ENCODE data around the gene UQCRC1. TPM values are rescaled to one million over a fixed set of nuclear protein-coding genes. Genes with fewer than 3 reads are reported as not detected.

Gene UQCRC1
- total and polyA plus RNA-seq, 4 experiments from 2014 or later, result 73.7 to 313 (median 122) TPM

- peaks cover 5 to 12% of the 10 kb centered on the region in 2 donors for H3K9me3 ChIP-seq (ENCODE audit: control insufficient read depth in 1 of 2, low read length in 2 of 2)
- peaks cover under 1% of the 10 kb centered on the region for H3K4me1 ChIP-seq (ENCODE audit: insufficient read depth, low read length)
- ChIA-PET POLR2A (ENCODE audit: partially characterized antibody) (no interaction called here), CTCF (ENCODE audit: partially characterized antibody) (interaction anchor here (0.7 kb wide), 1 partner anchor 58 kb away, joined by 3 read pairs; the partner anchor contains the start of gene PFKFB4)
- intact Hi-C loops (cut with micrococcal nuclease), result no loop called here
- DNase-seq, result no peak
- no peaks in the 10 kb centered on the region for H3K36me3 ChIP-seq (ENCODE audit: insufficient read depth, low read length)
- peak overlapping the region in 1 of 7 donors; percentile 11 for H3K27ac Mint-ChIP-seq
- no peak overlapping the region for H3K4me3 ChIP-seq (ENCODE audit: low read length in 2 of 2)
- H3K27me3 Mint-ChIP-seq, result no peaks in the 10 kb centered on the region
- peaks cover 4 to 8% (median 6%) of the 10 kb centered on the region in 4 donors for H3K4me1 Mint-ChIP-seq
- peaks cover 0 to 3% of the 10 kb centered on the region in 2 donors for H3K36me3 Mint-ChIP-seq
- no peak overlapping the region for H3K4me3 Mint-ChIP-seq
- peaks cover 0 to 17% (median 12%) of the 10 kb centered on the region in 8 donors for H3K9me3 Mint-ChIP-seq
- H3K27ac ChIP-seq (ENCODE audit: low read depth, low read length), result no peak overlapping the region
- H3K27me3 ChIP-seq (ENCODE audit: insufficient read depth, low read length), result no peaks in the 10 kb centered on the region
Measured at GRCh38 chr3:48614044-48614443, 4.6 kb upstream of the UQCRC1 start.

GRCh38 chr3:48612309-48612708, 2.9 kb upstream of the UQCRC1 start:
- peaks cover 7 to 11% of the 10 kb centered on the region in 2 donors for H3K36me3 Mint-ChIP-seq
- DNase-seq, result no peak
- CTCF ChIA-PET (ENCODE audit: partially characterized antibody), result interaction anchor here (0.6 to 2.2 kb wide), 4 partner anchors 22 to 734 kb away, joined by 3 to 19 read pairs (median 4); partner anchors contain the start of gene SLC26A6
- no peak overlapping the region for H3K27ac Mint-ChIP-seq
- intact Hi-C loops (cut with micrococcal nuclease), result no loop called here
- Histone ChIP-seq H3K27ac (ENCODE audit: low read depth, low read length) (no peak overlapping the region), H3K4me3 (ENCODE audit: low read length in 2 of 2) (no peak overlapping the region), H3K9me3 (ENCODE audit: control insufficient read depth in 1 of 2, low read length in 2 of 2) (peaks cover 2 to 5% of the 10 kb centered on the region in 2 donors), H3K4me1 (ENCODE audit: insufficient read depth, low read length) (peaks cover 10% of the 10 kb centered on the region), H3K36me3 (ENCODE audit: insufficient read depth, low read length) (no peaks in the 10 kb centered on the region), H3K27me3 (ENCODE audit: insufficient read depth, low read length) (no peaks in the 10 kb centered on the region)
- no peaks in the 10 kb centered on the region for H3K27me3 Mint-ChIP-seq
- peaks cover 0 to 9% (median 5%) of the 10 kb centered on the region in 8 donors for H3K9me3 Mint-ChIP-seq
- peak overlapping the region in 1 of 8 donors; percentile 57 for H3K4me3 Mint-ChIP-seq
- POLR2A ChIA-PET (ENCODE audit: partially characterized antibody), result interaction anchor here (1.3 kb wide), 1 partner anchor 12 kb away, joined by 3 read pairs; no protein-coding TSS in a partner anchor
- peaks cover 12 to 24% (median 16%) of the 10 kb centered on the region in 4 donors for H3K4me1 Mint-ChIP-seq

- Histone ChIP-seq H3K36me3 (ENCODE audit: insufficient read depth, low read length) (peaks cover 31% of the 10 kb centered on the region), H3K27me3 (ENCODE audit: insufficient read depth, low read length) (no peaks in the 10 kb centered on the region), H3K4me1 (ENCODE audit: insufficient read depth, low read length) (peaks cover 10% of the 10 kb centered on the region), H3K4me3 (ENCODE audit: low read length in 2 of 2) (no peak overlapping the region), H3K27ac (ENCODE audit: low read depth, low read length) (no peak overlapping the region), H3K9me3 (ENCODE audit: control insufficient read depth in 1 of 2, low read length in 2 of 2) (no peaks in the 10 kb centered on the region)
- Mint-ChIP-seq H3K4me3 (peak overlapping the region in 1 of 8 donors; percentile 39), H3K9me3 (no peaks in the 10 kb centered on the region), H3K36me3 (peaks cover 20 to 46% of the 10 kb centered on the region in 2 donors), H3K27ac (peak overlapping the region in 1 of 7 donors; percentile 18), H3K27me3 (no peaks in the 10 kb centered on the region), H3K4me1 (peaks cover 13 to 24% (median 19%) of the 10 kb centered on the region in 4 donors)
- no peak for DNase-seq
- intact Hi-C loops (cut with micrococcal nuclease), result no loop called here
- ChIA-PET CTCF (ENCODE audit: partially characterized antibody) (no interaction called here), POLR2A (ENCODE audit: partially characterized antibody) (interaction anchor here (1.0 kb wide), 1 partner anchor 54 kb away, joined by 3 read pairs; no protein-coding TSS in a partner anchor)
Measured at GRCh38 chr3:48607519-48607918, 1.9 kb downstream of the UQCRC1 start.

GRCh38 chr3:48601622-48601994, 7.8 kb downstream of the UQCRC1 start:
- POLR2A ChIA-PET (ENCODE audit: partially characterized antibody), result no interaction called here
- Histone ChIP-seq H3K27ac (ENCODE audit: low read depth, low read length) (no peak overlapping the region), H3K4me3 (ENCODE audit: low read length in 2 of 2) (no peak overlapping the region), H3K9me3 (ENCODE audit: control insufficient read depth in 1 of 2, low read length in 2 of 2) (no peaks in the 10 kb centered on the region), H3K36me3 (ENCODE audit: insufficient read depth, low read length) (peaks cover 63% of the 10 kb centered on the region), H3K27me3 (ENCODE audit: insufficient read depth, low read length) (no peaks in the 10 kb centered on the region), H3K4me1 (ENCODE audit: insufficient read depth, low read length) (no peaks in the 10 kb centered on the region)
- Mint-ChIP-seq H3K4me1 (peaks cover 0 to 6% (median 3%) of the 10 kb centered on the region in 4 donors), H3K4me3 (no peak overlapping the region), H3K27me3 (no peaks in the 10 kb centered on the region), H3K27ac (no peak overlapping the region), H3K36me3 (peaks cover 28 to 73% of the 10 kb centered on the region in 2 donors), H3K9me3 (no peaks in the 10 kb centered on the region)
- CTCF ChIA-PET (ENCODE audit: partially characterized antibody), result no interaction called here
- DNase-seq, result peak in 1 of 5 donors; percentile 16
- intact Hi-C loops (cut with micrococcal nuclease), result no loop called here

- Histone ChIP-seq H3K4me1 (ENCODE audit: insufficient read depth, low read length) (no peaks in the 10 kb centered on the region), H3K27ac (ENCODE audit: low read depth, low read length) (no peak overlapping the region), H3K36me3 (ENCODE audit: insufficient read depth, low read length) (peaks cover 63% of the 10 kb centered on the region), H3K4me3 (ENCODE audit: low read length in 2 of 2) (no peak overlapping the region), H3K27me3 (ENCODE audit: insufficient read depth, low read length) (no peaks in the 10 kb centered on the region), H3K9me3 (ENCODE audit: control insufficient read depth in 1 of 2, low read length in 2 of 2) (no peaks in the 10 kb centered on the region)
- Mint-ChIP-seq H3K27me3 (no peaks in the 10 kb centered on the region), H3K27ac (no peak overlapping the region), H3K4me1 (peaks cover 0 to 6% (median 3%) of the 10 kb centered on the region in 4 donors), H3K36me3 (peaks cover 28 to 70% of the 10 kb centered on the region in 2 donors), H3K9me3 (no peaks in the 10 kb centered on the region), H3K4me3 (peak overlapping the region in 1 of 8 donors; percentile 20)
- ChIA-PET CTCF (ENCODE audit: partially characterized antibody) (no interaction called here), POLR2A (ENCODE audit: partially characterized antibody) (no interaction called here)
- intact Hi-C loops (cut with micrococcal nuclease), result no loop called here
- DNase-seq, result peak in 1 of 5 donors; percentile 15
Measured at GRCh38 chr3:48600711-48601621, 8.5 kb downstream of the UQCRC1 start.

GRCh38 chr3:48599509-48600285, 9.7 kb downstream of the UQCRC1 start:
- no peaks in the 10 kb centered on the region for H3K9me3 ChIP-seq (ENCODE audit: control insufficient read depth in 1 of 2, low read length in 2 of 2)
- no peaks in the 10 kb centered on the region for H3K4me1 ChIP-seq (ENCODE audit: insufficient read depth, low read length)
- no peak for DNase-seq
- peak overlapping the region in 1 of 7 donors; percentile 56 for H3K27ac Mint-ChIP-seq
- no peaks in the 10 kb centered on the region for H3K27me3 Mint-ChIP-seq
- H3K27me3 ChIP-seq (ENCODE audit: insufficient read depth, low read length), result no peaks in the 10 kb centered on the region
- POLR2A ChIA-PET (ENCODE audit: partially characterized antibody), result no interaction called here
- CTCF ChIA-PET (ENCODE audit: partially characterized antibody), result no interaction called here
- H3K9me3 Mint-ChIP-seq, result no peaks in the 10 kb centered on the region
- H3K36me3 ChIP-seq (ENCODE audit: insufficient read depth, low read length), result peaks cover 55% of the 10 kb centered on the region
- no peak overlapping the region for H3K4me3 ChIP-seq (ENCODE audit: low read length in 2 of 2)
- no peak overlapping the region for H3K27ac ChIP-seq (ENCODE audit: low read depth, low read length)
- H3K36me3 Mint-ChIP-seq, result peaks cover 27 to 58% of the 10 kb centered on the region in 2 donors
- no peak overlapping the region for H3K4me3 Mint-ChIP-seq
- H3K4me1 Mint-ChIP-seq, result peaks cover 0 to 6% (median 2%) of the 10 kb centered on the region in 4 donors
- intact Hi-C loops (cut with micrococcal nuclease), result no loop called here

- no peaks in the 10 kb centered on the region for H3K27me3 ChIP-seq (ENCODE audit: insufficient read depth, low read length)
- H3K4me1 ChIP-seq (ENCODE audit: insufficient read depth, low read length), result no peaks in the 10 kb centered on the region
- no peak for DNase-seq
- Mint-ChIP-seq H3K27ac (no peak overlapping the region), H3K36me3 (peaks cover 21 to 52% of the 10 kb centered on the region in 2 donors), H3K4me1 (peaks cover 0 to 6% (median 4%) of the 10 kb centered on the region in 4 donors), H3K27me3 (peaks cover 0 to 2% of the 10 kb centered on the region in 2 donors), H3K9me3 (no peaks in the 10 kb centered on the region), H3K4me3 (no peak overlapping the region)
- POLR2A ChIA-PET (ENCODE audit: partially characterized antibody), result no interaction called here
- no peak overlapping the region for H3K27ac ChIP-seq (ENCODE audit: low read depth, low read length)
- peaks cover 48% of the 10 kb centered on the region for H3K36me3 ChIP-seq (ENCODE audit: insufficient read depth, low read length)
- no peaks in the 10 kb centered on the region for H3K9me3 ChIP-seq (ENCODE audit: control insufficient read depth in 1 of 2, low read length in 2 of 2)
- intact Hi-C loops (cut with micrococcal nuclease), result no loop called here
- CTCF ChIA-PET (ENCODE audit: partially characterized antibody), result no interaction called here
- no peak overlapping the region for H3K4me3 ChIP-seq (ENCODE audit: low read length in 2 of 2)
Measured at GRCh38 chr3:48599077-48599501, 10.4 kb downstream of the UQCRC1 start.
